ENCODE data around the gene CROCC. TPM values are rescaled to one million over a fixed set of nuclear protein-coding genes. Genes with fewer than 3 reads are reported as not detected.

Gene CROCC
- polyA plus RNA-seq, 2 of the 4 experiments (the other 2 are of a cell fraction) = 4.4 to 10.6 TPM

DNA sequence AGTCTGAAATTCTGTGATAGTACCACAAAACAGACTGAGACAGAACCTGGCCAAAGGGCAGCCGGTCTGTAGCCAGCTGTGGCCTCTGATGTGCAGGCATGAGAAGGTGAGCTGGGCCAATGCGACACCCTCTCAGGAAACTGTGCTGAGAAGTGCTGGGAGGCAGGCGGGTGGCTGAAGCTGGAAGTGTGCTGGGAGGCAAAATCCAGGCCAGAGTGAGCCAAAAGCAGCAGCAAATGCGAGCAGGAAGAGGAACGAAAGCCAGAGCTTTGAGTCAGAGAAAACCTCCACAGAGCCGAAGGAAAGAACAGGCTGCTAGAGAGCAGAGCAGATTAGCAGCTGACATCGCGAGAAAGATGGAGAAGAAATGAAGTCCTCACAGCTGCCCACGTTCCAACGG lies 100.2 kb downstream of the CROCC start:
- ATAC-seq (no peak), DNase-seq (ENCODE audit: low read depth in 1 of 2, low spot score in 1 of 2) (no peak), FAIRE-seq (no peak)
- no peak for TF ChIP-seq KDM1A (IDR thresholded peaks at IDR 0.05; ENCODE audit: low read depth)
- no peak for TF ChIP-seq ZFP36 (IDR thresholded peaks at IDR 0.05; ENCODE audit: borderline replicate concordance, partially characterized antibody)
- no peak for TF ChIP-seq CBX8 (IDR thresholded peaks at IDR 0.05)
- TF ChIP-seq MAFK (IDR thresholded peaks at IDR 0.05; ENCODE audit: partially characterized antibody) = no peak
- no peak for TF ChIP-seq EHF (CRISPR knock-in tag; IDR thresholded peaks at IDR 0.05)
- Histone ChIP-seq H3K4me3 (no peak overlapping the region), H3K4me1 (no peaks in the 10 kb centered on the region), H3K9me3 (no peaks in the 10 kb centered on the region), H3K4me2 (no peak overlapping the region), H3K27ac (no peak overlapping the region)
- POLR2A ChIA-PET = no interaction called here
- CTCF ChIA-PET = interaction anchor here (2.4 kb wide), 1 partner anchor 24 kb away, joined by 10 read pairs; no protein-coding TSS in a partner anchor
- 95% methylated on average over 10 of the region's 10 CpGs for WGBS (ENCODE audit: missing lambda C conversion rate)

Small RNA genes lying within 50 kb of the gene (small RNA-seq; reads per million reads assigned to genes)
- 0 to 3.0 (median 0) reads per million in 6 experiments for gene RNU1-2
- 0 reads per million in 6 experiments for gene RNU1-5P

Other genes starting within 250 kb of the CROCC start
- gene RNU1-4, start 181.4 kb upstream of the CROCC start, polyA plus RNA-seq (2011; rRNA removed) = 56.2 TPM in 1 of 2 replicates, not detected in the other
- 6.5 to 8.5 TPM (median 6.6 TPM) in 3 replicates for gene RNU1-4, start 181.4 kb upstream of the CROCC start, polyA plus RNA-seq (2017; fragmentation: RNase III; extraction: RNeasy Plus Mini Kit Qiagen cat#74134 plus additional on column Dnase treatment)
- 56.2 TPM in 1 of 2 replicates, not detected in the other for gene RNU1-2, start 26.0 kb upstream of the CROCC start, polyA plus RNA-seq (2011; rRNA removed)
- 6.5 to 8.5 TPM (median 6.6 TPM) in 3 replicates for gene RNU1-2, start 26.0 kb upstream of the CROCC start, polyA plus RNA-seq (2017; fragmentation: RNase III; extraction: RNeasy Plus Mini Kit Qiagen cat#74134 plus additional on column Dnase treatment)
- 0.45 and 0.56 TPM in 2 replicates for gene MFAP2, start 58.7 kb downstream of the CROCC start, polyA plus RNA-seq (2011; rRNA removed)
- 0.46 to 0.90 TPM (median 0.66 TPM) in 3 replicates for gene MFAP2, start 58.7 kb downstream of the CROCC start, polyA plus RNA-seq (2017; fragmentation: RNase III; extraction: RNeasy Plus Mini Kit Qiagen cat#74134 plus additional on column Dnase treatment)
- 7.9 and 11.7 TPM in 2 replicates for gene ATP13A2, start 90.0 kb downstream of the CROCC start, polyA plus RNA-seq (2011; rRNA removed)
- gene ATP13A2, start 90.0 kb downstream of the CROCC start, polyA plus RNA-seq (2017; fragmentation: RNase III; extraction: RNeasy Plus Mini Kit Qiagen cat#74134 plus additional on column Dnase treatment) = 18.5 to 25.7 TPM (median 23.1 TPM) in 3 replicates
- 262 and 343 TPM in 2 replicates for gene SDHB, start 132.1 kb downstream of the CROCC start, polyA plus RNA-seq (2011; rRNA removed)
- 111 to 122 TPM (median 114 TPM) in 3 replicates for gene SDHB, start 132.1 kb downstream of the CROCC start, polyA plus RNA-seq (2017; fragmentation: RNase III; extraction: RNeasy Plus Mini Kit Qiagen cat#74134 plus additional on column Dnase treatment)
- gene PADI2, start 197.5 kb downstream of the CROCC start, polyA plus RNA-seq (2011; rRNA removed) = 1.3 and 1.6 TPM in 2 replicates
- gene PADI2, start 197.5 kb downstream of the CROCC start, polyA plus RNA-seq (2017; fragmentation: RNase III; extraction: RNeasy Plus Mini Kit Qiagen cat#74134 plus additional on column Dnase treatment) = 1.1 to 1.5 TPM (median 1.3 TPM) in 3 replicates